HG02884 (cell line): ENCODE measurements around the gene RNF208.

Experiments
- ATAC-seq: cut with Tn5 transposase; IDR thresholded peaks from one replicate; pipeline ENCODE4 v1.9.1; 2021; ENCODE audit warnings: mild to moderate bottlenecking, moderate library complexity; ENCODE audit not compliant: unreplicated experiment

RNF208 gene

DNA sequence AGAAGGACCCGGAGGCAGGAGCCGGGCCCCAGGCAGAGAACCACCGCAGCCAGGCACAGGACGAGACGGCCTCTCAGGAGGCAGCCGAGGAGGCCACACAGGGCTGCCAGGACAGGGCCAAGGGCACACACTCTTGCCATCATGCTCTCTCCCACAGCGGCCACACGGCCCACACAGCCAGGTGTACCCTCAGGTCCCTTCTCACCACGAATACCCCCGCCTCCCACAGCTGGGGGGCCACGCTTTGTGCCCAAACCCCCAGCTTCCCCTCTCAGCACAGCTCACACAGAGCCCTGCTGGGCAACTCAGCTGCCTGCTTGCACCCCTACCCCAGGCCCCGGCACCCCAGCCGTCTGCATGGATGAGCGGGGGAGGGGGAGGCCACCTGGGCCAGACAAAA, 28.3 kb downstream of the RNF208 start:
- ATAC-seq: no peak

DNA sequence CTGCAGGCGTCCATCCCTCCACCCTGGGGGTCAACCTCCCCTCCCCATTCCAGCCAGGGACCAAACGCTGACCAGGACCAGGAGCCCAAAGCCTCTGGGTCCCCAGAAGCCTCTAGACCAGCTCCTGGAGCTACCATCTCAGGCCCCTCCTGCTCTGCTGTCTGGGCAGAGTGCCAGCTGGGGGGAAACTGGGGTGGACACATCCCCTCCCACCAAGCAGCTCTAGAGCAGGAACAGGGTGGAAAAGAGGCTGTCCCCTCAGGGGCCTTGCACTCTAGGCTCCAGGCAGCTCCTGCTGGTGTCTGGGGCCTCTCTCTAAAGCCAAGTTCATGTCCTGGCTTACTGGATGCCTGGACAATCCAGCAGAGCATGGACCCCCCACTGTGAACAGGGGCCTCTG, 29.2 kb downstream of the RNF208 start:
- ATAC-seq: no peak

DNA sequence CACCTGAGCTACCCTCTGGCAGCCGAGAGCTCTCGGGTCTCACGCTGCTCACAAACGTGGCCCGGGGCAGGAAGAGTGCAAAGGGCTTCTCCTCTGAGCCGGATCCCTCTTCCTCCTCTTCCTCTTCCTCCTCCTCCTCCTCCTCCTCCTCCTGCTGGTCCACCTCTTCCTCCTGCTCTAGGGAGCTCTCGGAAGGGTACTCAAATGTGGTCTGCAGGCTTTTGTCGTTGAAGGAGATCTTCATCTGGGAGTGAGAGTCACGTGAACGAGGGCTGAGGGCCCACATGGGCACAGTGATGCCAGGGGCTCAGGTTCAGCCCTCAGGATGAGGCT, 29.6 kb downstream of the RNF208 start:
- no peak for ATAC-seq

DNA sequence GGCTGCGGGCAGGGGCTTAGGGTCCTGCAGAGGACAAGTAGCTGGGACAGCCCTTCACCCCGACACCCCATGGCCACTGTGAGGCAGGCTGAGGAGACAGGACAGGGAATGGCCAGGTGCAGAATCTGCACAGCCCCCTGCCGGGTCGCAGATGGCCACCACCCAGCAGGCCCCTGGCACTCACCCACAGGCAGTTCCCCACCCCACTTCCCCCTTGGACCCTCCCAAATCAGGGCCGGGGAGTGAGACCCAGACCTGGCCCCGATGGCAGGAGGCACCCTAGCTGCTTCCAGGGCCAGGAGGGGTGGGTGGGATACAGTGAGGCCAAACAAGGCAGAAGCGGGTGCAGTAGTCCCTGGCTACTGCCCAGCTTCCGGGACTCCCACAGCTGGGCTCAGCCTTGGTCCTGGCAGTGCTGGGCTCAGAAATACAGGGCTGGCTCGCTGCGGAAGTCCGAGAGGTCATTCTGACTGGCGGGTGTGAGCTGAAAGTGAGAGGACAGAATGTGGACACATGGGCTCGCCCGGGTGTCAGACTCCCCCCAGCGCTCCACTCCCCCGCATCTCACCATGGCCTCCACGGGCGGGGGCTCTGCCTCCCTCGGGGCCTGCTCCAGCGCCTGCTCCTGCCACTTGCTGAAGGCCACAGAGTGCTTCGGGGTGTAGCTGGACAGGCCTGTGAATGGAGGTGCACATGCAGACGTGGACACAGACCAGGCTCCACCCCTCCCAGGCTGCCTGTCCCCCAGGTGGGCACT, 30.2 kb downstream of the RNF208 start:
- no peak for ATAC-seq

DNA sequence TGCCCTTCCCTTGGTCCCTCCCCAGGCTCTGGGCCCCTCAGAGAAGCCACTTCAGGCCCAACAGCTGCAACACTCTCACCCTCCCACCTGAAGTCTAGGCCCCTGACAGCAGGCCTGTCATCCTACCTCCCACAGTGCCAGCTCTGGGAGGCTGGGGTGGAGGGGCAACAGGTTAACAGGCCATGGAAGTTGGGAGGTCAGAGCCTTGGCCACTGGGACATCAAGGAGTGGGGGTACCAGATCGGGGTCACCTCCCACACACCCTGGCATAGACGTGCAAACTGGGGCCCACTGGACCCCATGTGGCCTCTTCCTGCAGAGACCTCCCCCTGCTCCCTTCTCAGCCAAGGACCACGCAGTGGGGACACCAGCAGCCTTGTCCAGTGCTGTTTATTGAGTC, 30.8 kb downstream of the RNF208 start:
- no peak for ATAC-seq

DNA sequence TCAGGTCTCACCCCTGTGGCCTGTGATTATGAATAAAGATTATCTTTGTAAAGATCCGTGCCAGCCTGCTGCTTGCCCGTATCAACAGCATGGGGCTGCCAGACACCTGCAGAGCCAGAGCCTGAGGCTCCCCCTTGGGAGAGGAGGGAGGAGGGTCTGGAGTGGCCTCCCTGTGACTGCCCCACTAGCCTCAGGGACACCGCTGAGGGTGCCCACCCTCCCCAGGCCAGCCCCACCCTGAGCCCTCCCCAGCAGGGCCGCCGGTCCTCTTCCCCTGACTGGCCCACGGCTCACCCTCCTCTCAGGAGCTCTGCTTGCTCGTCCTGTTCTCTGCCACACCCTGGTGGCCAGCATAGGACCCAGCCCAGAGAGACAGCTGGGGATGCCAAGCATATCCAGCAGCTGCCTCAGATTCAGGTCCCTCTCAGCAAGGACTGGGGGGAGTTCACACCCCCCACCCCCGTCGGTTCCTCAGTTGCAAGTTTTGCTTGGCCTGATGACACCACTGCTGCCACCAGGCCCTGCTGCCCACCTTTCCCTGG, 31.7 kb downstream of the RNF208 start:
- no peak for ATAC-seq

DNA sequence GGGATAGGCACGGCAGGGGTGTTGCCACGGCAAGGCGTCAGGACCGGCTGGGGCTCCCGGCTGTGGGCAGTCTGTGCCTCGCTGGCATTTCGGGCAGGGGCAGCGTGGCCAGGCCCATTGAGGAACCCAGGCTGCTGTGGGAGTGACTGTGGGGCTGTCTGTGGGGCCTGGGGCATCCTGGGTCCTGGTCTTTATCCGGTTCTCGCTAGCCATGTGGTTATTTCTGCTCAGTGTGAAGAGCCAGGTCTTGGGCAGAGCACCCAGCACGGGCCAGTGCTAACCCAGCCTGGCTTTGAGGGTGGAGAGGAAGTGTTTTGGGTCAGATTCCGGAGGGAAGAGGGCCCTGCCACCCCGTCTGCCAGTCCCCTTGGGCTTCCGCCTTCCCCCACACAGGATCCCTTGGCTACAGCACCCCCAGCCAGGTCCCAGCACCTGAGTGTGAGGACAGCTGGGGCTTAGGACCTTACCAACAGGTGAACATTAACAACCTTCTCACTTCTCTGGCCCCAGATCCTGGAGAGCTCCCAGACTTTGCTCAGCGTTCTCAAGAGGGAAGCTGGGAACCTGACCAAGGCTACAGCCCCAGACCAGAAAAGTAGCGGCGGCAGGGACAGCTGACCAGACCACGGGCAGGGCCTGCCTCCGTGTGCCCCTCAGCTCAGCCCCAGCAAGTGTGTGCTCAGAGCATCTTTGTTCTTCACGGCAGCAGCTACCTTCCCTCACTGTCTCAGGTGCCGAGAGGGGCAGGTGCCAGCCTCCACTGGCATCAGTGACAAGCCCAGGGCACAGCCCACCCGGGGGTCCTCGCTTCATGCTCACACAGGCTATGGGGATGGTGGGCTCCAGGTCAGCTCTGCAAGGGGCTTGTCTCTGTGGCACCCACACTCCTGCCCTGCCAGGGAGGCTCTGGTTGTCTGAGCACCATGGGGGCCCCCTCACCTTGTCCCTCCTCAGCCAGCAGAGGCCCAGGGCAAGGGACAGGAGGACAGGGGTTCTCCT, 32.4 kb downstream of the RNF208 start:
- no peak for ATAC-seq

DNA sequence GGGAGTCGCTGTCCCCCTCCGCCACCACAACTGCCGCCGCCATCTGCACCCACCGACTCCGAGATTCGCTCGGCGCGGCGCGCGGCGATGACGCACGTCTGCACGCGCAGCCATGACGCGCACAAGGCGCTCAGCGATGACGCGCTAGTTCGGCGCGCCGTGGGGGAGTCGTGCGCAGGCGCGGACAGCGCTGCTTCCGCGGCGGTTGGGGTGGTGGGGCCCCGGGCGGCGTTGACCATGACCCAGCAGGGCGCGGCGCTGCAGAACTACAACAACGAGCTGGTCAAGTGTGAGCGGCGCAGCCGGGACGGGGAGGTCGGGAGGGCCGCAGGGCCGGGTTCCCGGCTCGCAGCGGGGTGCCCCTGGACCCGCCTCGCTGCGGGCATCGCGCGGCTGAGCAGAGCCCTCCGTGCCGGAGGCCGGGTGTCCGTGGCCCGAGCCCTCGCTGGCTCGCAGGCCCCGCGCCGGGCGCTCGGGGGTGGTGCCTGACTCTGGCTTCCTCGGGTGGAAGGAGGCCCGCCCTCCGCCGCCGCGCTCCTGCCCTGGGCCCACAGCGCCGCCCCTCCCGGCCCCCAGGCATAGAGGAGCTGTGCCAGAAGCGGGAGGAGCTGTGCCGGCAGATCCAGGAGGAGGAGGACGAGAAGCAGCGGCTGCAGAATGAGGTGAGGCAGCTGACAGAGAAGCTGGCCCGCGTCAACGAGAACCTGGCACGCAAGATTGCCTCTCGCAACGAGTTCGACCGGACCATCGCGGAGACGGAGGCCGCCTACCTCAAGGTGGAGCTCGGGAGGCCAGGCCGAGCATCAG, 33.3 kb downstream of the RNF208 start, which contains the start of the genes ANAPC2 and SSNA1:
Gene ANAPC2, minus strand, starts transcription at position 71 of the 807 bp plus-strand sequence. Its CDS starts 28 bp downstream, at position 43.
Gene SSNA1, plus strand, starts transcription at position 187 of the 807 bp plus-strand sequence. Its CDS starts 51 bp downstream, at position 238.
- ATAC-seq: peak; percentile 74

DNA sequence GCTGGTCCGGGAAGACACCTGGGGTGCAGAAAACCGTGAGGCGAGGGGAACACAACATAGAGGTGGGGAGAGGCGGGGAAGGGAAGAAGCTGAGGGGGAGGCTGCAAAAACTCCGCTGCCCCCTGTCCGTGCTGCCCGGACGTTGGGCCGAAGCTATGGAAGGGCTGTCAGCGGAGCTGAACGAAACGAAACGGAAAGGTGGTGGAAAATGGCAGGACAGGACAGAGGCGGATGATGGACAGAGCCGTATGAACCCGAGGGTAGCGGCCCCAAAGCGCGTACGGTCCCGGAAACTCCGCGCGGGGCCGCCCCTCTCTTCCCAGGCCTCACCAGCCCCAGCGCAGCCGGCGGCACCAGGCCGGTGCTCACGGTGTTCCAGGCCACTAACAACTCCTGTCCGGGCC, 34.0 kb downstream of the RNF208 start:
- no peak for ATAC-seq

DNA sequence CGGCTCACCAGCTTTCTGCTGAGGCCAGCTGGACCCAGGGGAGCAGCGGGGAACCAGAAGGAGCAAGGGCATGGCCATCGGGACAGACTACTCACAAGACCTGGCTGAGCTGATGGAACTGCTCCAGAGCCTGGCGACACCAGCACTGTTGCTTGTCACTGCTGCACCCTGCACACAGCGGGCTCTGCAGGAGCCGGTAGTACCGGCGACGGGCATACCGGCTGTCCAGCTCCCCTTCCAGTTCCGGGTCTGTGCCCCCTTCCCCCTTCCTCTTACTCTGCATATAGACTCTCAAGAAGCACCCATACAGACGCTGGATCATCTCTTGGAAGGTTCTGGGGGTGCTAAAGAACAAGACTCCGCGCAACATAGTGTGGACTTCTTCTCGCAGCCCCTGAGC, 34.7 kb downstream of the RNF208 start:
- ATAC-seq: no peak

DNA sequence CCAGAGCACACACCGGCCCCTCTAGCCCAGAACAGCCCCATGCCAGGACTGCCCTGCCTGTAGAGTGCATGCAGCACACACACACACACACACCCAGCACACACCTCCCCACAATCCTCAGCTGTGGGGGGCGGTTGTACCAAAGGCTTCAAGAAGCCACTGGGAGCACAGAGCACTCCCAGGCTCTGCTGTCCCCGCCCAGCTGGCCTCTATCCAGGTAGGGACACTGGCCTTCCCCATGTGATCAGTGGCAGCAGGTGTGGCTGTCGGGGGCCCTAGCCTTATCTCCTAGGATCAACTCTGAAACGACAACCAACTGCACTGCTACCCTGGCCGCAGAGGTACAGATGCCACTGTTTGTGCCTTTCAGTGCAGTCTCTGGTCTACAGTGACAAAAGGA, 35.7 kb downstream of the RNF208 start:
- no peak for ATAC-seq

DNA sequence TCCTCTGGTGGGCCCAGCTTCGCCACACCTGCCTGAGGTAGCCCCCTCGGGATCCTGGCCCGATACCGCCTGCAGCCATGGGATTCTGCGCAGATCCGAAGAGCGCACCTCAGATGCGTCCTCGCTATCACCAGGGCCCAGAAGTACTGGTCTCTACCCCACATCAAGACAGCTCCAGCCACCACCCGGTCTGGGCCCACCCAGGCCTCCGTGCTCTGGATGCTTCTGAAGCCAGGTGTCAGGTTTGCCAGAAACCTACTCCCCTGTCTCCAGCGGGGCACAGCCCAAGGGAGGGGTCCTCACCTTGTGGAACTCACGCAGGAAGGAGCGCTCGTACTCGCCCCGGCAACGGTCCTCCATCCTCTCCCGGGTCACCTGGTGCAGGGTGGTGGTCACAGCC, 36.1 kb downstream of the RNF208 start:
- no peak for ATAC-seq

DNA sequence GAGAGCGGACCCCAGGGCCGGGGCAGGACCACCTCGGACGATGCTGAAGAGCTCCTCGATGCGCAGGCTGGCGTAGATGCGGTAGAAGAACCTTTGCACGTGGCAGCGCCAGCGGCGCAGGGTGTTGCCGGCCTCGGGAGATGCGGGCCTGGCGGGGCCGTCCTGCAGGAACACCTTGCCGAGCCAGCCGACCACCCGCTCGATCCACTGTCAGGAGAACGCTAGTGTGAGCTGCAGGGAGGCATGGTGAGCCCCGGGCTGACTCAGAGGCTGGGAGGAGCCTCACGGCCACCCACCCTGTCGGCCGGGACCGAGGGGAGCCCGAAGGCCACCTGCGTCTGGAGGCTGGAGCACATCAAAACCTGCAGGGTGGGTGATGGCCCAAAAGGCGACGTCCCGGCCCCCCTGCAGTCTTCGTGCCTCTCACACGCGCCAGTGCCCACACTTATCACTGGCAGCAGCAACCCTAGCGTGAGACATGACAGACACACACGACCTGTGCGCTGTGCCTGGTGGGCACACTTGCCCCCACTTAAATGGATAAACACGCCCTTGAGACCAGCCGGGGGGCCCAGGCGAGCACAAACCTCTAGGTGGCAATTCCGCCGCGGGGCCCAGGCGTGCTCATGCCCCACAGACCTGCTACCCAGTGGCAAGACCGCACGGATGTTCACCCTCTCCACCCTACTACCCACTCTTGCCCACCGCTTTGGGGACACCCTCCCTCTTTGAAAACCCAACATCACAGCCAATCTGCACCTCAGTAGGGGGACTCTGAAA, 37.0 kb downstream of the RNF208 start:
- no peak for ATAC-seq

DNA sequence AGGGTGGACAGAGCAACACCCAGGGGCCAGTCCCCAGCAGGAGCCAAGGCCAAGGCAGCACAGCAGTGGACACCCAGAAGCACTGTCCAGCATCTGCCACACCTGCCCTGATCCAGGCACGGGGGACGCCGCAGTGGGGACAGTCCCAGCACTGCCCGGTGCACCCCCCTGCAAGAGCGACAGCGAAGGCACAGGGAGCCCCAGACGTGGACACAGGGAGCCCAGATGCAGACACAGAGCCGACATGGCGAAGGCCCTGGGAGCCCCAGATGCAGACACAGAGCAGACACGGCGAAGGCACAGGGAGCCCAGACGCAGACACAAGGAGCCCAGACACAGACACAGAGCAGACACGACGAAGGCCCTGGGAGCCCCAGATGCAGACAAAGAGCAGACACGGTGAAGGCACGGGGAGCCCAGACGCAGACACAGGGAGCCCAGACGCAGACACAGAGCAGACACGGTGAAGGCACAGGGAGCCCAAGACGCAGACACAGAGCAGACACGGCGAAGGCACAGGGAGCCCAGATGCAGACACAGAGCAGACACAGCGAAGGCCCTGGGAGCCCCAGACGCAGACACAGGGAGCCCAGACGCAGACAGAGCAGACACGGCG, 38.0 kb downstream of the RNF208 start:
- no peak for ATAC-seq

DNA sequence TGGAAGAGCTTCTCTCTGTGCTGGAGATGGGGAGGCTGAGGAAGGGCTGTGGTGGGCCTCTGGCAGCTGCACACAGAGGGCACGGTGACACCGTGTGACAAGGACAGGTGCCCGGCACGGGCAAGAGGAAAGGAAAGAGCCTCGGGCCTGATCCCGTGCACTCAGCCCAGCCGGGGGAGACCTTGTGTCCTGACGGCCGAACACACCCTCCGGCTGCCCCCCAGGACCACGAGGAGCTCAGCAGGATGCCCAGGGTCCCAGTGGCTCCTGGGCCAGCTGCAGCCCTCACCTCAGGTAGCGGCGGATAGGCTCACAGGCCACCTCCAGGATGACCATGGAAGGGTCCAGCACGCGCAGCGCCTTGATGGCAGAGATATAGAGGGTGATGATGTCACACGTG, 39.2 kb downstream of the RNF208 start:
- ATAC-seq: no peak

DNA sequence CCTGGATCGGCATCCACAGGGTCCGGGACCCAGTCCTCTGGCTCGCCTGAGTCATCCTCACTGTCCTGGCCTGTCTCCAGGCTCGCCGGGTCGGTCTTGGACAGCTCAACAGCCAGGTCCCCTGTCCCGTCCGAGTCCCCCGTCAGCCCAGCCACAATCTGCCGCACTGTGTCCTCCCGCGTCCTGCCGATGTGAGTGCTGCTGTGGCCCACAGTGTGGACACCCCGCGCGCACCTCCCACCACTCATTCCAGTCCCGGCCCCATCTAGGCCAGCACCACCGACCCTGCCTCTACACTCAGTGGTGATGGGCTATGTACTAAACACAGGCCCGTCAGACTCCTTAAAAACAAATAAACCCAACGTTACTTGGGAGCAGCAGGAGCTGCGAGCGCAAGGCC, 40.4 kb downstream of the RNF208 start:
- no peak for ATAC-seq

DNA sequence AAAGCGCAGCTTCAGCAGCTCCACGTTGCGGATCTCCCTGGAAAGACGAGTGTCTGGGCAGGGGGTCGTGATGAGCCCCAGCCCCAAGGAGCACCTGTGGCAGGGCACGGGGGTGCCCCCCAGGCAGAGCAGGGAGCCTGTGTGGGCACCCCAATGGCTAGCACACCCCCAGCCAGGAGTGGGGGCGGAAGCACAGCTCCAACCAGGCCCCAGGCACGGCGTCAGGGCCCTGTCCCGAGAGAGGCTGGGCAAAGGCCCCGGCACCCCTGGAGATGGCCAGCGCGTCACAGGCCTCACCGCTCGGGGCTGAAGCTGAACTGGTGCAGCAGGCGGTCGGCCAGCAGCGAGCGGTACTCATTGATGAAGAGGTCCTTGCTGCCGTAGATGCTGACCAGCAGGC, 41.5 kb downstream of the RNF208 start:
- no peak for ATAC-seq

DNA sequence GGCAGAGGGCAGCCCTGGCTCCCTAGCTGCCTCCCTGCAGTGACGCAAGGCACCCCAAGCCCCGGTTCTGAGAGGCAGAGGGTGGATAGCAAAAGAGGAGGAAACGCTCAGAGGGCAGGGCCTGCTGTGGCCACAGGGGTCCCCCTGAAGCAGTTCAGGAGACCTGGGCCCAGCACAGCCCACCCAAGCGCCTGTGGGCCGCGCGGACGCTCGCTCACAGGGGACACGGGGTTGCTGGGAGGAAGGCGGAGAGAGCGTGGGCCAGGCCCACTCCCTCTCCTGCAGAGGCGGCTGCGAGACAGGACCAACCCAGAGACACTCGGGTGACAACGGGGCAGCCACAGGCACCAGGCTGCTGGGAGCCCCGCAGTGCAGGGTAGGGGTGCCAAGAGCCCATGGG, 42.3 kb downstream of the RNF208 start:
- ATAC-seq: no peak

DNA sequence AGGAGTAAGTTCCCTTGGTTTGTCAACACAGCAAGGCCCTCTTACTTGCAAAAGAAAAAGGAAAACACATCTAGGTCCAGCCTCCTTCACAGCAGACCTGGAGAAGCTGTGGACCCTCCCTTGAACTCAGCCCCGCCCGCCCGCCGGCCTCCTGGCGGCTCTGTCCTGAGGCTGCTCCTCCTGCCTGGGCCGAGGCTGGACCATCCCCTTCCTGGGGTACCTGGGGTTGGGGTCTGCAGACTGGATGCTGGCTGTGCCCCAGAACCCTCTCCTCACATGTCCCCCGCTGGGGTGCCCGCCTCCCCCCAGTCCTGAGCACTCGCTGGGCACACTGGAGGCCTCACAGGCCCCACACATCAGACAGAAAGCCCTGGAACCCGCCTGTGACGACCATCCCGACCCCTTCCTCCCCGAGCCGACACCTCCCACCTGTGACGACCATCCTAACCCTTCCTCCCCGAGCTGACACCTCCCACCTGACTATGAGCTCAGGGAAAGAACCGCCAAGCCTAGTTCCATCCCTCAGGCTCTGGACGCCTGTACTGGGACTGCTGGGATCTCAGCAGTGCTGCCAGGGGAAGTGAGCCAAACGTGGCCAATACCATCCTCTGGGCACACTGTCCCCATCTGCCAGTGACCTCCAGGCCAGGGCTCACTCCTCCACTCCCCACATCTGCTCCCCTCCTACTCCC, 43.0 kb downstream of the RNF208 start:
- ATAC-seq: no peak
